Brain pericyte (primary cell): ENCODE results near the gene TTC31.
A peak's percentile ranks its signal among the peaks of the same experiment; 100 is the strongest.

ENCODE experiments used
- DNase-seq: peaks from one replicate; pipeline ENCODE4 v3.0.0-alpha.2; 2012; ENCODE audit warnings: low read depth, low spot score

TTC31 gene

DNA sequence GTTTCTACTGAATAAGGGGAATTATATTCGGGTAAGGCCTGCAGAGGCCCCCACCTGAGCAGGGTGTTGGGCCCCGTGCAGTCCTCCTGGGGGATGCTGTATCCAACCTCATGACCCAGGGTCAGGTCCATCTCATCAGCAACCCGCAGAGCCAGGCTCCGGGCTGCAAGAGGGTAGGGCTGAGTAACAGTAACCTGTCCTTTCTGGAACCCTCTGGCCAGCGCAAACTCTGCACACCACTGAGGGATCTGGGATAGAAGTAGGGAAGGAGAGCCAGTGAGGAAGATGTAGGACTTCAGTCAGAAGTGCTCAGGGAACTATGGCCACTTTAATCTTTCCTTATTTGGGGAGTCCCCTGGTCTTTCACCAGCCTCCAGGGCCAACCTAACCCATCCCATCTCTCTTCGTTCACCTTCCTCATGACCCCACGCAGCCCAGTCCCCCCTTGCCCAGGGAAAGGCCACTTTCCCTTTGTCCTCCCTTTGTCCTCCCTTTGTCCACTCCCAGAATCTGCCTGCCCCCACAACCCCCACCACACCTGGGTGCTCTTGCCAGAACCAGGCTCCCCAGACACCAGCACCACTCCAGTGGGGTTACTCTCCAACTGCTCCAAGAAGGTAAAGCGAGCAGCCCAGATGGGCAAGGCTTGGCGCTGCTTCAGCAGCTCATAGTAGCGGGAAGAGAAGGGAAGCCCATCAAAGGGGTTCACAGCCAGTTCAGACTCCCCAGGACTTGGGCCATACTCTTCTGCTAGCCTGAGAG is 42.3 kb downstream of the TTC31 start:
- DNase-seq = no peak

DNA sequence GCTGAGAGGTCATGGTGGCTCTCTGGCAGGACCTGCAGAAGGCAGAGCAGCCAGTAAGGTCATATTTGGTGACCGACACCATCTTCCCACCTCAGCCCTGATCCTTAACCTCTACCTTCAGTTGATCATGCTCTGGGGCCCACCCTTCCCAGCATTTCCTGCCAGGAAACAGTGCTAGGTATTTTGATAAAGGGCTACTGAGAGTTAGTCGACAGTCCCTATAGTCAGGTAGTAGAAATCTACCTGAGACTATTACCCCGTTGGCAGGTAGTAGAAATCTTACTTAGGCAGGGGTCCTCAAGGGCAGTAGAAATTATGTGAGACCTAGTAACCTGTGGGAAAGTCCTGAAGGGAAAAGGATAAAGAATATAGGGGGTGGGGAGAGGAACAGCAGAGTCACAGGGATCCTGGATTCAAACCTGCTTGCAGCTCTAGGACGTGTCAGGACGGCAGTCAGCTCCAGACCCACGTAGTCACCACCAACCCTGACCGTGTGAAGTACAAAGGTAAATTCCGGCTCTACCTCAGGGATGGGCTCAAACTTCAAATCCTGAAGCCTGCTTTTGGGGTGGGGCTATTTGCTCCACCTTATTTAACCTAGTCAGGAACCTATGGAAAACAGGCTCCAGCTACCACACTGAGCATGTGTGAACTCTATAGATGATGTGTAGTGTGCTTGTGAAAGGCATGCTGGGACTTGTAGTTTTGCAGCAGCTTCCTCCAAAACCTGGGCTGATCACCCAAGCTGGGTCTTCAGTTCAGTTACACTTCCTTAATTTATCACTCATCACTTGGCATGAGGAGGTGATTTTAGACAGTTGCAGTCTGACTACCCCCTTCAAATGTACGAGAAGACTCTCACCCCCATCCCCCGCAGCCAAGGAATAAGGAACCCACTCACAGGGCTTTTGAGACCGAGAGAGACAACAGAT is 43.1 kb downstream of the TTC31 start, which contains the start of gene DQX1:
Gene DQX1, minus strand, starts transcription at position 515 of the 932 bp plus-strand sequence. Its CDS starts 502 bp downstream, at position 13.
- DNase-seq = no peak

DNA sequence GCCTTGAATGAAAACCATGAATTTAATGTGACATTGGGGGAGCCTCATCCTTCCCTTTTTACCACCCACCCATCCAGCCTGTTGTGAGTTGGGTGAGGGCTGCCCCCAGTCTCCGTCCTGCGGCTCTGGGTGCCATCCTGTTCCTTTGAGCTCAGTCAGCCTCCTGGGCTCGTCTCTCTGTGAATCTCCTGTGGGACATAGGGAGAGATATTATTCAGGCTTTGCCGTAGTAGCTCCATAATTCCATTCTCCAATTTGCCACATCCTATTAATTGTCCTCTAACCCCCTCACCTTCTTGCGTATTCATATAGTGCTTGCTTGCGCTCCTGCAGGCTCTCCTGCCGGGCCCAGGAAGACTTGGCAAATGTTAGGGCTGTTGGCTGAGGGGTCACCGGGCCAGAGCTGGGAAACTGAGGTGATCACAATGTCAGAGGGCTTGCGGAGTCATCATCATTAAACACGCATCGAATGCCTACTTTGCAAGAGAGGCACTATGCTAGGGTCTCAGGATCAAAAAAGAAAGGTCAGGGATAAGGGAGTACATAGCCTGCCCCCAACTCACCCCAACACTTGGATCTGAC is 43.9 kb downstream of the TTC31 start:
- no peak for DNase-seq

DNA sequence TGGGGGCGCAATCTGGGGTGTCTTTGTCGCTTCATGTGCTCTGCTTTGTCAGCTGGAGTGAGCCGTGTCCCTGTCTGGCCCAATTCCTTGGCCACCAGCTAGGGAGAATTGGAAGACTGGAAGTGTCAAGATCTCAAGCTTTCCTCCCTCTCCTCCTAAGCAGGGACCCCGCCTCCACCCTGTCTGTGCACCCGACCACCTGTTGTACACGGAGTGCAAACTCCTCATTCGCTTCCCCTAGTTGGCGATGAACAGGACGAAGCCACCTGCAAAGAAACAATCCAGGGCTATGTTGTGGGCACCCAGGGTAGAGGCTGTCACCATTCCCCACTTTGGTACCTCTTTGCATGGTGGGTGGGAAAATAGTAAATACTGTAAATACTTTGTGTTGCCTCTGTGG is 44.9 kb downstream of the TTC31 start:
- DNase-seq = no peak

DNA sequence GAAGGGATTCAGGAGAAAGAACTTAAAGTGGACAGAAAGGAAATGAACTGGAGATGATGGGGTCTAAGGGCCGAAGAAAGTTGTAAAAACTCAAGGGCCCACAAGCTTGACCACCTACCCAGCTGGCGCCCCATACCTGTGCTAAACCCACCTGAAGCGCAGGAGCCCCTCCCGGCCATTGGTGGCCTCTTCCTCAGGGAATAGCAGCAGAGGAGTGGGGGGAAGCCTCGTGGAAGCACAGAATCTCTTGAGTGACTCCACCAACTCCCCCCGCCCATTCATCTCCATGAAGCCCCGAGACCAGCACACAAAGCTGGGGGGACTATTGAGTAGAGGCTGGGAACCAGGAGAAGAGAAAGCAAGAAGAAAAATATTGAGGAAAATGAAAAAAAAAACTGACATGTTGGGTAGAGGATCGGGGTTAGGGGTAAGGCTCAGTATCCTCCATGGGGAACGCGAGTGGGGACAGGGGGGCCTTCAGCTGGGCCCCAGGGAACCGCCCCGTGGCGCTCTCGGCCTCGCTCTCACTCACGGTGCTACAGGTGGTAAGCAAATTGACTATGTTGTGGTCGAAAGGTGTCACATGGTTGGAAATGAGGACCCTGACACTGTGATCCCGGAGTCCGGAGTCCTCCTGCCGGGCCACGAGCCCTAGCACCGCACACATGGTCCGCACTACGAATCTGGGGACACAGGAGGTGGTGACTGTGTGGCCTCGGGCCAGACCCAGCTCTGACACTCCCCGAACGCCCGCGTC is 45.9 kb downstream of the TTC31 start:
- no peak for DNase-seq

DNA sequence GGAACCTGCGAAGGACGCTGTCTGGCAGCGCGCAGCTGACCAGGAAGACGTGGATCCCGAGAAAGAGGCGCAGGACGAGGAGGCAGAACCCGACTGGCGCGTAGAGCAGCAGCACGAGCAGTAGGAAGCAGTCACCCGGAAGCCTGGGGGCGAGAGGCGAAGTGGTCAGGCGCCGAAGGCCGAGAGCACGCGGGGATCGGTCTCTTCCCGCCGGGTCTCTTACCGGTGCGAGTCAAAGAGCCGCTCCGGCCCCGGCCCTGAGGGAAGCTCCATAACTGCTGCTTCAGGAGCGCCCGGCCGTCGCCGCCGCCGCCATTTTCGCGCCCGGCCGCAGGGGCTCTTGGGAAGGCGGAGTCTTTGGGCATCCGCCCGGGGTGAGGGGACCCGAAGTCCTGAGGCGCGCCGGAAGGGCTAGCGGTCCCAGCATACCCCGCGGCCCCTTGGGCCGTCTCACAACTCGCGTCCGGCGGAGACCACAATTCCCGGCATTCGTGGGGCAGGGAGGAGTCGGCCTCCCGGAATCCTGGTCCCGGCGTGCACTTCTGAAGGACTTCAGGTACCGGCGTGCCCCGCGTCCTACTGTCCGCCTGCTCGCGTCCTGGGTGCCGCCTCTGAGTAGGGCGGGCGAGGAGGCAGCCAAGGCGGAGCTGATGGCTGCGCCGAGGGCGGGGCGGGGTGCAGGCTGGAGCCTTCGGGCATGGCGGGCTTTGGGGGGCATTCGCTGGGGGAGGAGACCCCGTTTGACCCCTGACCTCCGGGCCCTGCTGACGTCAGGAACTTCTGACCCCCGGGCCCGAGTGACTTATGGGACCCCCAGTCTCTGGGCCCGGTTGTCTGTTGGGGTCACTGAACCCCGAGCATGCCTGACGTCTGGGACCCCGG is 46.7 kb downstream of the TTC31 start, which contains the start of the genes AUP1 and HTRA2:
Gene AUP1, minus strand, starts transcription at position 350 of the 882 bp plus-strand sequence. Its CDS starts 77 bp downstream, at position 273.
Gene HTRA2, plus strand, starts transcription at position 577 of the 882 bp plus-strand sequence. Its CDS starts 74 bp downstream, at position 651.
- DNase-seq = peak; percentile 98

DNA sequence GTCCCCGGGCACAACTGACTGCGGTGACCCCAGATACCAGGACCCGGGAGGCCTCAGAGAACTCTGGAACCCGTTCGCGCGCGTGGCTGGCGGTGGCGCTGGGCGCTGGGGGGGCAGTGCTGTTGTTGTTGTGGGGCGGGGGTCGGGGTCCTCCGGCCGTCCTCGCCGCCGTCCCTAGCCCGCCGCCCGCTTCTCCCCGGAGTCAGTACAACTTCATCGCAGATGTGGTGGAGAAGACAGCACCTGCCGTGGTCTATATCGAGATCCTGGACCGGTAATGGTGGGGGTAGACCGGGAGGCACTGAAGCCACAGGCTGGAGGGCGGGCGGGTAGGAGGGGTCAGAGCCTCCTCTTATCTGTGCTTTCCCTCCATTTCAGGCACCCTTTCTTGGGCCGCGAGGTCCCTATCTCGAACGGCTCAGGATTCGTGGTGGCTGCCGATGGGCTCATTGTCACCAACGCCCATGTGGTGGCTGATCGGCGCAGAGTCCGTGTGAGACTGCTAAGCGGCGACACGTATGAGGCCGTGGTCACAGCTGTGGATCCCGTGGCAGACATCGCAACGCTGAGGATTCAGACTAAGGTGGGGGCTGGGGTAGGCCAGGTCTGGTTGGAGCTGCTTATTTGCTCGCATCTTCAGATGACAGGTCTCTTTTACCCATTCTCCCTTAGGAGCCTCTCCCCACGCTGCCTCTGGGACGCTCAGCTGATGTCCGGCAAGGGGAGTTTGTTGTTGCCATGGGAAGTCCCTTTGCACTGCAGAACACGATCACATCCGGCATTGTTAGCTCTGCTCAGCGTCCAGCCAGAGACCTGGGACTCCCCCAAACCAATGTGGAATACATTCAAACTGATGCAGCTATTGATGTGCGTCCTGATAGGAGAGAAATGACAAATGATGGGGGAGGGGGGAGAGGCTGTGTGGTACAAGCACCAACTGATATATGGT is 47.6 kb downstream of the TTC31 start:
- DNase-seq = no peak

DNA sequence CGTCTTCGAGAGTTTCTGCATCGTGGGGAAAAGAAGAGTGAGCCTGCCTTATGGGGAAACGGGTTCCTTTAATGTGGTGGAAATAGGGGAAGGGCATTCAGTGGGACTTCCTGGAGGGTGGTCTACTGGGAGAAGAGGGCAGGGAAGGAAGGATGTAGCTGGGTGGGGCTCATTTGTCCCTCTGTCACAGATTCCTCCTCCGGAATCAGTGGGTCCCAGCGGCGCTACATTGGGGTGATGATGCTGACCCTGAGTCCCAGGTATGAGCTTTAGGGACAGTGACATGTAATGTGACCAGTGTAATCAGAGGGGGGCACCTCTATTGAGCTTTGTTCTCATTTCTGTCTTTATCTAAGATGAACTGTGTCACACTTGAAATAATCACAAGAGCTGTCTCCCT is 48.8 kb downstream of the TTC31 start:
- DNase-seq = no peak

DNA sequence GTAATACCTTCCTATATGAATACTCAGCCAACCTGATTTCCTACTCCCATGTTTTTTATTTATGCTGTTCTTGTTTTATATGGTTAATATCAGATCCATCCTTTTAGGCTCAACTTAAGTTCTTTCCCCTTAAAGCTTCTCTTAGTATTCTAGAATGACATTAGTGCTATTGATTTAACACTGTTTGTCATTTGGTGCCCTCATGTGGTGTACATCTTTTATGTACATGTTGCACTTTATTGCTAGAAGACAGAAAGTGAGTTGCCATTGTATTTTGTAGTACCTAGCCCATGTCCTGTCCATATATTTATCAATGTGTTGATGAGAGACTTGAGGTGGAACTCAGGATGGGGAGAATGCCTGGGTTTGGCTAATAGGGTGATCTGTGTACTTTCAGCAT is 49.3 kb downstream of the TTC31 start:
- DNase-seq = no peak

DNA sequence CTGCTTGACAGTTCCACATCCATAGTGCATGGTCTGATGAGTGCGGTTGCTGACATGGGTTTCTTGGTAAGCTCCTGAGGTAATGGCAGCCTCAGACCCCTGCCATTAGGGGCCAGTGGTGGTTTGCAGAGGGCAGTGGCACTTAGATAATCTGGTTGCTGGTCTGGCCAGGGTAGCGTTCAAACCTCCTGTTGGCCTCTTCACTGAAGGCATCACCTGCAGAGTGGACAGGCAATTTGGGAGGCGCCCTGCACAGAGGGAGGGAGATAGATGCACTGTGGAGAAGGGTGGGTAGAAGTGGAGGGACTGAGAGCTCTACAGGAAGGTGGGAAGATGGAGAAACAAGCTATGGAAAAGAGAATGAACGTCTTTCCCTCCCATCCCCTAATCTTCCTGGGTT is 50.6 kb downstream of the TTC31 start:
- DNase-seq = no peak

DNA sequence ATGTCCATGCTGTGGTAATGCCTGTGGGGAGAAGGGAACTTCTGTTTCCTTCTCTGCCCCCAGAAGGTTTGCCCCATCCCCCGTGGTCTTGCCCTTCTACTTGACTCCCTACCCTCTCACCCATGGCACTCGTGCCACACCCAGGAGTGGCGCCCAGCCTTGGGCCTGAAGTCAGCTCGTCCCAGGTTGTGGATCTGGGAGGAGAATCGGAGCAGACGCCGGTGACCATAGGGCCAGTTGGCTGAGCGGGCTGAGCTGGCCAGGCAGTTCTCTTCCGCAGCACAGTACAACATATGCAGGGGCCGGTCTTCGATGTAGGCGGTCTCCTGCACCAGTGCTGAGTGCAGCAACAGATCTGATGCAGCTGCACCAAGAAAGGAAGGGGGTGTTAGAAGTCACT is 51.5 kb downstream of the TTC31 start:
- DNase-seq = no peak

DNA sequence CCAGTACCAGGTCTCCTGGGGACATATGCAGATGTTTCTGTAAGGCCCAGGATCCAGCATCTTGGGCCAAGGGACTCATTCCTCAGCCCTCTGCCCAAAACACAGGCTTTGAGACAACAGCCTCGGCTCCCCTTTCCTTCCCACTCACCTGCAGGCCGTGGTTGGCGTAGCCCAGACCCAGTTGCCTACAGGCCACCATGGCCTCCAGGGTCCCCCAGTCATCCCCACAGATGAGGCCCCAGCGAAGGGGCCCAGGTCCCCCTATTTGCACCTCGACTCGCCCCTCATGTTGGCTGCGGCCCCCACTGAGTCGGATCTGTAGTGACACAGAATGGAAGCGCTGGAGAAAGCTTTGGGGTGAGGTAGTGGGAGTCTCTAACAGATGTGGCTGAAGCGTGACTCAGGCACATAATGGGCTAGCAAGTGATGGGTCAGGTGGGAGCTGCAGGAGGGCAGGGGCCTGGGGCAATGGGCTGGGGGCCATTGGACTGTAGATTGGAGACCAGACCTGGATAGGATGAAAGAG is 52.6 kb downstream of the TTC31 start:
- no peak for DNase-seq

DNA sequence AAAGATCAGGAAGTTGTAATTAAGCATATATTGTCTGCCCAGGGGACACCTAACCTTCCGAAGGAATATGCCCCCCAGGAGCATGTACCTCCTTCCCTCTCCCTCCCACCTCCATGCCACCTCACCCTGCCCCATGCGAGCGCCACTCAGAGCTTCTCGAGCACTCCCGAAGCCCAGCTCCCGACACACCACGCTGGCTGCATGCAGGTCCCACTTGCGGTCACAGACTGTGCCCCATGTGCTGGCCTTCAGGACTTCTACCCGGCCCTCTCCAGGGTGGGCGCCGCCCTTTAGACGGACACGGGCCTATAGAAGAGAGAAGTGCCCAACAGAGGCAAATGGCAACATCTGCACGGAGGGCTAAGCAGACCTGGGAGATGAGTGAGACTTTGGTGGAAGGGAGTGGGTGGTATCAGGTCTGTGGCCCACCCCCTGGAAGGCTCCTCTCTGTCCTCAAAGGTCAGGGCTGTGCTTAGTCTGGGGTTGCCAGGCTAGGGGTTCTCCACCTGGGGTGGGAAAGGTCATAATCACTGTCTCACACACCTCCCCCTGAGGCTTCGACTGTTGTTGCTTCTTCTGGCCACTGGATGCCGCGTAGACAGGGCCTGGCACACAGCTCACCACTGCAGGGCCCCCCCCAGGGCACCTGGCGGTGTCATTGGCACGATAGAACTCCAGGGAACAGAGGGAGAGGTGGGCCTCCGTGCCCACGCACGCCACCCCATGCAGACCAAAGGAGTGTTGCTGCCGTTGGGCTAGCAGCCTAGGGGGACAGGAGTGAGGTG is 53.5 kb downstream of the TTC31 start:
- no peak for DNase-seq

DNA sequence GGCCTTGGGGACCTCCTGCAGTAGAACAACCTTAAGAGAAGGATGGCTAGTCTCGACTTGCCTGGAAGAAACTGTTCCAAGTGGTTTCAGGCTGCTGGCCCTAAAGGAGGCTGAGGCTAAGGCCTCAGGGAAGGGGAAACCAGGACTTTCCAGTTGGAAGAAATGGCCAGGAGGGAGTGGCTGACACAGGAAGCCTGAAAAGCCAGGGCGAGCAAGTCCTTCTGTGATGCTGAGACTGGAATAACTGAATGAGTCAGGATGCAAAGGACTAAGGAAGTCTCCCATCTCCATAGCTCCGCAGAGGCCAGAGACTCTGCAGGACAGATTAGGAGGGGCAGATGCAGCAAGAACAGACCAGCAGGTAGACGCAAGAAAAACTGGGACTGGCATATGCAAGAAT is 54.3 kb downstream of the TTC31 start:
- DNase-seq = no peak

DNA sequence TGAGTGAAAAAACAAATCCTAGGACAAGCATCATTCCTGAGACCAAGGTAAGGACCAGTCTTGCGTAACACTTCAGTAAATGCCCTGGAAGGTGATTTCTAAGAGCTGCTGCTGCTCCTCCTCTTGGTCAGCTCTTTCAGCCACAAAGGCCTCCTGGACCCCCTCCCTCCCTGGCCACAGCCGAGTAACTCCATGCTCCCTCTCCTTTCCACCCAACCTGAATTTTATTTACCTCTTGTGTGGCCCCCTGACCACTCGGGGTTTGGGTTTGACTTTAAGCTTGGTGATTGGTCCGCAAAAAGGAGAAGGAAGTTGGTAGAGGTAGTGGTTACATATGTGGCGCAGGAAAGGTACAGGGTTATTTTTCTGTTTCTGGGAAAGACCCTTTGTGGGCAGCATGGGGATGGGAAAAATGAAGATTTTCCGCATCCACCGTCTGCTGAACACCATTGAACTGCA is 56.0 kb downstream of the TTC31 start:
- no peak for DNase-seq

DNA sequence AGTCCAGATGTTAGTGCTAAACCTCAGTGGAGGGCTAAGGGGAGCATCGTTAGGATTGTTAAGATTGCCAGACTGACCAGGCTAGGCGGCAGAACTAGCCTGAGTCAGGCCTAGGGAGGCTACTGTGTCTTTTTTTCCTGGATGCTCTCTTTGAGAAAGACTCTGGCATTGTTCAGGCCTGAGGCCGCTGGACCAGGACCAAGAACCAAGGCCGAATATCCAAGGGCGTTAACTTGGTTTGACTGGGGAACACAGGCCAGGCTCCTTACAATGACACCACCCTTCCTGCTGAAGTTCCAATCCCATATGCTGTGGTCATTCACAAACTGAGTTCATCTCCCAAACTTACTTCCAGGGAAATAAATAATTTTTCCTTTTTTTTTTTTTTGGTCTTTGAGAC is 57.4 kb downstream of the TTC31 start:
- DNase-seq = no peak

DNA sequence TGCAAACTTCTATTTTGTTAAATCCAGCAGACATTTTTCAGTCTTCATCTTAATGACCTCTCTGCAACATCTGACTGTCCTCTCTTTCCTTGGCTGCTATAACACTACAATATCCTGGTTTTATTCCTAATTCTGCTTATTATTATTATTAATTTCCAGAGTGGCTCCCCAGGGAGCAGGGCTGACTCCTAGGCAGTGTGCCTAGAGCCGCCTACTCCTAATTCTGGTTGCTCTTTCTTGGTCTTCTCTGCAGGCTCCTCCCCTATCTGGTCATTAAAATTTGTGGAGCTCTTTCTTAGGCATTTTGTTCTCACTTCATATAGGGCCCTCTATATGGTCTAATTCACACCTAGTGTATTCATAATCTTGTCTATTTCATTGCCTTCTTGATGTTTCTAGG is 60.1 kb downstream of the TTC31 start:
- no peak for DNase-seq
